Esophagus muscularis mucosa (tissue), 4 donors: ENCODE results near the gene NF2. TPM values are rescaled to one million over a fixed set of nuclear protein-coding genes. Genes with fewer than 3 reads are reported as not detected.
"Not testable (repeated sequence)": the region's sequence is repeated elsewhere in the genome, so short reads cannot be mapped to it uniquely, and the experiment has no call there.

Source experiments
- DNase-seq: peaks from one replicate; pipeline ENCODE4 v3.0.0-alpha.2; 2017; ENCODE audit errors: extremely low spot score
- H3K27ac ChIP-seq, 4 donors: fragments of 200-600 bp; sonication (generic); replicated peaks in 1 of 4; 1 replicate in 3 of 4; 2 replicates in 1 of 4; pipeline ENCODE4 v1.5.1; 2016 to 2019; ENCODE audit warnings: mild to moderate bottlenecking in 1 of 4
- H3K27me3 ChIP-seq, 4 donors: fragments of 200-600 bp; sonication (generic); one replicate each; pipeline versions ENCODE4 v1.5.1 to v1.6.0; 2016 to 2019
- H3K36me3 ChIP-seq, 4 donors: fragments of 200-600 bp; sonication (generic); one replicate each; pipeline ENCODE4 v1.5.1; 2016 to 2019
- H3K4me1 ChIP-seq, 4 donors: fragments of 200-600 bp; sonication (generic); one replicate each; pipeline ENCODE4 v1.5.1; 2016 to 2019
- H3K4me3 ChIP-seq, 4 donors: fragments of 200-600 bp; sonication (generic); 1 replicate in 2 of 4; 2 replicates in 2 of 4; pipeline ENCODE4 v1.5.1; 2016 to 2019; ENCODE audit warnings: mild to moderate bottlenecking in 4 of 4, moderate library complexity in 1 of 4
- H3K9me3 ChIP-seq, 4 donors: fragments of 200-600 bp; sonication (generic); 1 replicate in 3 of 4; 2 replicates in 1 of 4; pipeline ENCODE4 v1.5.1; 2016 to 2019
- CTCF ChIP-seq, 3 experiments: fragments of 200-600 bp in 2 of 3; fragments of 450-650 bp in 1 of 3; sonication (generic) in 2 of 3; IDR thresholded peaks; one replicate each; pipeline ENCODE4 v1.5.1; 2017 to 2019; ENCODE audit warnings: antibody characterized with exemption in 3 of 3, mild to moderate bottlenecking in 2 of 3, moderate library complexity in 1 of 3
- EP300 ChIP-seq: sonication (generic); formaldehyde crosslinking; IDR thresholded peaks from one replicate; pipeline ENCODE4 v1.6.1; 2017; ENCODE audit warnings: antibody characterized with exemption
- POLR2A ChIP-seq: fragments of 450-650 bp; IDR thresholded peaks from one replicate; pipeline ENCODE4 v1.6.1; 2017; ENCODE audit warnings: antibody characterized with exemption, moderate library complexity, mild to moderate bottlenecking, low read depth
- POLR2AphosphoS5 ChIP-seq, 2 donors: sonication (generic); formaldehyde crosslinking; IDR thresholded peaks; one replicate each; pipeline ENCODE4 v1.6.1; 2017; ENCODE audit warnings: antibody characterized with exemption in 2 of 2
- WGBS: methylation state at CpG from one replicate; pipeline ENCODE4 v1.1.5; 2018; 5-methylcytosine and 5-hydroxymethylcytosine counted together
- intact Hi-C: fragments of 100-400 bp; cut with DNase I; formaldehyde crosslinking; loops from one replicate; pipeline ENCODE4 v1.15.1; 2023
- total RNA-seq, 4 donors: library from RNA; depleted of rRNA; stranded (reverse); fragments of >200 nt; gene quantifications; one replicate each; pipeline versions ENCODE4 v1.1.0 to v1.2.1, GENCODE V29; 2016

Gene NF2
- total RNA-seq, 4 donors from 2014 or later: 34.5 to 47.3 (median 42.0) TPM

- Histone ChIP-seq H3K4me3 (no peak overlapping the region), H3K36me3 (no peaks in the 10 kb centered on the region), H3K9me3 (no peaks in the 10 kb centered on the region), H3K4me1 (no peaks in the 10 kb centered on the region), H3K27ac (no peak overlapping the region), H3K27me3 (no peaks in the 10 kb centered on the region)
- intact Hi-C loops: no loop called here
- 88% methylated on average over 10 of the region's 10 CpGs for WGBS
- TF ChIP-seq POLR2A (no peak), CTCF (IDR thresholded peaks at IDR 0.05) (no peak), EP300 (no peak), POLR2AphosphoS5 (IDR thresholded peaks at IDR 0.05) (no peak)
- DNase-seq: no peak
These were observed 7.0 kb upstream of the NF2 start for GRCh38 chr22:29596408-29596807.

GRCh38 chr22:29597871-29598683 is 5.4 kb upstream of the NF2 start:
- H3K9me3 ChIP-seq, H3K4me3 ChIP-seq, intact Hi-C loops, DNase-seq, H3K27me3 ChIP-seq, H3K4me1 ChIP-seq, H3K36me3 ChIP-seq, H3K27ac ChIP-seq: not testable (repeated sequence)
- 86% methylated on average over 23 of the region's 57 CpGs for WGBS

GRCh38 chr22:29598684-29599020 is 4.8 kb upstream of the NF2 start:
- H3K27me3 ChIP-seq: no peaks in the 10 kb centered on the region
- H3K9me3 ChIP-seq: no peaks in the 10 kb centered on the region
- 100% methylated on average over 3 of the region's 3 CpGs for WGBS
- intact Hi-C loops: no loop called here
- no peak overlapping the region for H3K27ac ChIP-seq
- H3K36me3 ChIP-seq: no peaks in the 10 kb centered on the region
- no peak for DNase-seq
- TF ChIP-seq EP300 (no peak), POLR2AphosphoS5 (IDR thresholded peaks at IDR 0.05) (no peak), POLR2A (no peak), CTCF (IDR thresholded peaks at IDR 0.05) (no peak)
- H3K4me3 ChIP-seq: no peak overlapping the region
- peaks cover 0 to 5% (median 2%) of the 10 kb centered on the region in 4 donors for H3K4me1 ChIP-seq

GRCh38 chr22:29604076-29604360 is 585 bp downstream of the NF2 start:
- TF ChIP-seq CTCF (IDR thresholded peaks at IDR 0.05) (no peak), POLR2AphosphoS5 (IDR thresholded peaks at IDR 0.05) (peak in 1 of 2 donors; percentile 19), EP300 (no peak)
- DNase-seq: no peak
- WGBS: 0% methylated on average over 7 of the region's 12 CpGs
- no peaks in the 10 kb centered on the region for H3K9me3 ChIP-seq
- peak overlapping the region; percentile 90 to 95 (median 94) for H3K27ac ChIP-seq
- H3K36me3 ChIP-seq: peaks cover 0 to 5% (median 2%) of the 10 kb centered on the region in 4 donors
- H3K4me1 ChIP-seq: peaks cover 15 to 32% (median 26%) of the 10 kb centered on the region in 4 donors
- peak overlapping the region; percentile 63 to 91 (median 84) for H3K4me3 ChIP-seq
- no peaks in the 10 kb centered on the region for H3K27me3 ChIP-seq
- intact Hi-C loops: loop anchor here (10.0 kb wide), 1 partner anchor 161 kb away; the partner anchor contains the start of genes UQCR10 and ZMAT5

- H3K36me3 ChIP-seq: peaks cover 0 to 5% (median 2%) of the 10 kb centered on the region in 4 donors
- intact Hi-C loops: loop anchor here (10.0 kb wide), 1 partner anchor 159 kb away; the partner anchor contains the start of genes UQCR10 and ZMAT5
- TF ChIP-seq EP300 (no peak), CTCF (IDR thresholded peaks at IDR 0.05) (no peak), POLR2A (no peak), POLR2AphosphoS5 (IDR thresholded peaks at IDR 0.05) (no peak)
- peak overlapping the region in 1 of 4 donors; percentile 11 for H3K4me3 ChIP-seq
- no peak for DNase-seq
- no peak overlapping the region for H3K27ac ChIP-seq
- 87% methylated on average over 5 of the region's 5 CpGs for WGBS
- H3K27me3 ChIP-seq: no peaks in the 10 kb centered on the region
- H3K4me1 ChIP-seq: peaks cover 15 to 32% (median 26%) of the 10 kb centered on the region in 4 donors
- no peaks in the 10 kb centered on the region for H3K9me3 ChIP-seq
These were observed 2.1 kb downstream of the NF2 start for GRCh38 chr22:29605527-29605850.
